Fibroblast of pulmonary artery (primary cell): Measurements from ENCODE around the gene HIVEP3.
A peak's percentile ranks its signal among the peaks of the same experiment; 100 is the strongest.

Experiments used
- DNase-seq: peaks from one replicate; pipeline ENCODE4 v3.0.0-alpha.2; 2010; ENCODE audit warnings: low read depth
- H3K4me3 ChIP-seq: replicated peaks from 2 replicates; pipeline ENCODE4 v1.5.1; 2011; ENCODE audit warnings: low read depth, mild to moderate bottlenecking, control low read depth, low read length, moderate library complexity
- TF ChIP-seq, protein P1 (sequence below): IDR thresholded peaks from 2 replicates; pipeline ENCODE4 v1.5.1; 2011; ENCODE audit warnings: mild to moderate bottlenecking, control low read depth, low read length, inconsistent platforms; ENCODE audit errors: missing control alignments

The HIVEP3 gene

DNA sequence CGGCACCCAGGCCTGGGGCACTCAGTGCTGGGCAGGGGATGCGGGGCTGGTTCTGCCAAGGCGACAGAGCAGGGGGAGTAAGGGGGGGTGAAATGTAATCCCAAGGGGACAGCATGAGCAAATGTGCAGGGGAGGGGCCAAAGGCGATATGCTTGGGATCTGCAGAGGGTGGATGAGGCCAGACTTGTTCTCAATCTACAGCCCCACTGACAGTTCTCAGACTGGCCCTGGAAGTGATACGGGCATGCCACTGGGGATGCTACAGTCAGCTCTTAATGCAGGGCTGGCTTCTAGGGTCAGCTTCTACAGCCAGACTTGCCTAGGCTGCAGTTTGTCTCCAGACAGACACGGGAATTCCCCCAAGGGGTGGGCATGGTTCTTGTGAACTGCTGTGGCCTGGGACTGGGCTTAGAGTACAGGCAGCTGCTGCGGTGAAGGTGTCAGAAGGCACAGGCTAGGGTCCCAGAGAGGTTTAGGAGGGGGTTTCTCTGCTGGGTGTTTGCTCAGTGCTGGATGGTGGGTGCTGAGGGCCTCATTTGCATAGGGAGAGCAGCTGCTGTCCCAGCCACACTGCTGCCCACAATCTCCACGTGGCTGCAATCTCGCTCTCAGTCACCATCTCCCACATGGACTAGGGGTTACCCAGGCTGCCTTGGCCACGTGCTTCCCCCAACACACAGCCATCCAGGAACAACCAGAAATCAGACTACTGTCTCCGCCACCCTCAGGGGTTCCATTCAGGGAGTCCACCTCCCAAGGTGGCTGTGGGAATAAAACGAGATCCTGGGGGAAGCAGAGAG lies 190.1 kb downstream of the HIVEP3 start:
- no peak overlapping the region for H3K4me3 ChIP-seq
- no peak for DNase-seq
- TF ChIP-seq, protein P1, sequence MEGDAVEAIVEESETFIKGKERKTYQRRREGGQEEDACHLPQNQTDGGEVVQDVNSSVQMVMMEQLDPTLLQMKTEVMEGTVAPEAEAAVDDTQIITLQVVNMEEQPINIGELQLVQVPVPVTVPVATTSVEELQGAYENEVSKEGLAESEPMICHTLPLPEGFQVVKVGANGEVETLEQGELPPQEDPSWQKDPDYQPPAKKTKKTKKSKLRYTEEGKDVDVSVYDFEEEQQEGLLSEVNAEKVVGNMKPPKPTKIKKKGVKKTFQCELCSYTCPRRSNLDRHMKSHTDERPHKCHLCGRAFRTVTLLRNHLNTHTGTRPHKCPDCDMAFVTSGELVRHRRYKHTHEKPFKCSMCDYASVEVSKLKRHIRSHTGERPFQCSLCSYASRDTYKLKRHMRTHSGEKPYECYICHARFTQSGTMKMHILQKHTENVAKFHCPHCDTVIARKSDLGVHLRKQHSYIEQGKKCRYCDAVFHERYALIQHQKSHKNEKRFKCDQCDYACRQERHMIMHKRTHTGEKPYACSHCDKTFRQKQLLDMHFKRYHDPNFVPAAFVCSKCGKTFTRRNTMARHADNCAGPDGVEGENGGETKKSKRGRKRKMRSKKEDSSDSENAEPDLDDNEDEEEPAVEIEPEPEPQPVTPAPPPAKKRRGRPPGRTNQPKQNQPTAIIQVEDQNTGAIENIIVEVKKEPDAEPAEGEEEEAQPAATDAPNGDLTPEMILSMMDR, result no peak

DNA sequence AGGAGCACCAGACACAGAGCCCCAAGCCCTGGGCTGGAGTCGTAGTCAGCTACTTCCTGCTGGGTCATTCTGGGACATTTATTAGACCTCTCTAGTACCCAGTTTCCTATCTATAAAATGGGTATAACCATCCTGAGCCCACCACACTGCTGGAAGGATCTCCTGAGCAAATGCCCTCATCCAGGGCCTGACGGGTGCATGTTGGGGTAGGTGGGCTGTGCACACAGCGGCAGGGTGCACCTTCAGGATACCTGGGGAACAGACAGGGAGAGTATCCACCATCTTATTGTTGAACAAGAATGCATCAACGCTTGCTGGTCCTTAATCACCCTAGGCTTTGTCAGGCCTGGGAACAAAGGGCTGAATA lies 191.0 kb downstream of the HIVEP3 start:
- TF ChIP-seq, protein P1, result no peak
- no peak overlapping the region for H3K4me3 ChIP-seq
- DNase-seq, result no peak

DNA sequence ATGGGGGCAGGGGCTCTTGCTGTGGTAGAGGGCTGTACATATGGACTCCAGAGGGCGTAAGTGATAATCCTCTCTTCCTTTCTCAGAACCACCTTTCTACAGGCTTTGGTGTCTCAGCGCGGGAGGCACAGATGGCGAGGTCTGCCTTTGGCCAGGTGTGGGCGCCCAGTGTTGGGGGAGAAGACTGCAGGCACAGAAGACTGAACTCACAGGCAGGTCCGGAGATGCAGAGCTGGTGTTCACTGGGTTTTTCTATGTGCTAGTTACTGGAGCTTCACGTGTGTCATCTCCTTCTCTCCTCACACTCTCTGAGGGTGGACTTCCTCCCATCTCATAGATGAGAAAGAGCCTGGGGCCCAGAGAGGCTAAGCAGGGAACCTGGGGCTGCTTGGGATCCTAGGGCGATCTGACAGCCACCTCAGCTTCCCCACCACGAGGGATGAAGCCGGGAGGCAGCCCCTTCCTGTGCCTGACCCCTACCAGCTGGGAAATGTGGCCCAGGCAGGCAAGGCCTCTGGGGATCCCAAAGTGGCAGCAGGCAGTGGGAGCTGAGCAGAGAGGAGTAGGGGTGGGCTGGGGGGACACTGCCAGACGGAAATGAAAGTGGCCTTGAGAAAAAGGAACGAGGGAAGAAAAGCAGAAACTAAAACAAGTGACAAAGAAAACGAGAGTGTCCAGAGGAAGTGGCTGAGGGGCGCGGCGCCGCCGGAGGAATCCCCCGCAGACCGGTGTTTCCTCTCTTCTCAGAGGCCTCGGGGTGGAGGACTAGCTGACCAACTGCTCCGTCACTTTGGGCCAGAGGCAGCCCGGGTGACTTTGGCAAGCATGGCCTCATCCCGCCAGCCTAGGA lies 191.6 kb downstream of the HIVEP3 start:
- no peak overlapping the region for H3K4me3 ChIP-seq
- DNase-seq, result no peak
- TF ChIP-seq, protein P1, result no peak

DNA sequence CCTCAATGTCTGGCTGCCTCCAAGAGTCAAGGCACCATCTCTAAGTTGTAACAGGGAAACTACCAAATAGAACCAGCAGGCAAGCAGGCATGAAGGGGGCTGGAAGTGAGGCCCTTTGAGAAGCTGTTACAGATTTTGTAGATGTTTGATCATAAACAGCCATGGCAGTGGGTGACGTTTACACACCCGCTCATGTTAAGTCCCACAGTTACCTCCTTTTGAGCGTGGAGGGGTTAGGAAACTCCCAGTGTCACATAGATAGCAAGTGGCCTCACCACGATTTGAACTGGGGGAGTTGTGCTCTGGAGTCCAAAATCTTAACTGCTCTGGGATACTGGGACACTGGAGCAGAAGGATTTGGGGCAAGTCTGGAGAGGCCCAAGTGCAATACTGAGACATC lies 192.4 kb downstream of the HIVEP3 start:
- TF ChIP-seq, protein P1, result no peak
- H3K4me3 ChIP-seq, result no peak overlapping the region
- DNase-seq, result no peak

DNA sequence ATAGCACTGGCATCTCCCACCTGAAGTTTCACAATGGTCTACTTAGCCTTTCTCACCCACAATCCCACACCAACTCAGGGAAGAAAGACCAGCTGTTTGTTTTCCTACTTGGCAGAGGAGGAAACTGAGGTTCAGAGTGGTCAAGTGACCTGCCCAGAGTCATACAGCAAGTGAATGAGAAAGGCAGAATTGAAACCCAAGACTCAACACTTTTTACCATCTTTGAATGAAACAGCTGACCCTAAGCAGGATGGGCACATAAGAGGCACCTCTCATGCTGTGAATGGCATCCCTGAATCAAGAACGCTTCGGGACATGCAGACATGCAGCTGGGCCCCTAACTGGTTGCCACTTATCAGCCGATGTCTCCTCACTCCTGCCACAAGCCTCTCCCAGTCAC lies 193.8 kb downstream of the HIVEP3 start:
- no peak overlapping the region for H3K4me3 ChIP-seq

DNA sequence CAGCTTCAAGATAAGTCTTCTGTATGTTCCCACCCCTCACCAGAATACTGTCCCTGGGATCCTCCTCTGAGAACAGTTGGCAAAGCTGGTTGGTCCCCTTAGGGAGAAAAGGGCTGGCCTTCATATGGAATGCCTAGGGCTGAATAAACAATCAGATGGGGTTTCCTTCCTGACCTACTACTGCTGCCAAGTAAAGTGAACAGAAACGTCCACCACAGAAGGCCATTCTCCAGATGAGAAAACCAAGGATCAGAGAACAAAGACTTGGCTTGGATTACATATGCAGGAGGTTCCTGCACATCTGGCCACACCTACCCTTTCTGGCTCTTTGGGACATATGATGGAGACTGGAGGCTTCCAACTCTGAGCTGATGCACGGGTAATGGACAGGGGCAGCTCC lies 194.5 kb downstream of the HIVEP3 start:
- TF ChIP-seq, protein P1, result no peak
- peak; percentile 30 for DNase-seq
- no peak overlapping the region for H3K4me3 ChIP-seq

More for the DNA sequence above, 193.8 kb downstream of the HIVEP3 start:
- TF ChIP-seq, protein P1, result no peak
- DNase-seq, result no peak

DNA sequence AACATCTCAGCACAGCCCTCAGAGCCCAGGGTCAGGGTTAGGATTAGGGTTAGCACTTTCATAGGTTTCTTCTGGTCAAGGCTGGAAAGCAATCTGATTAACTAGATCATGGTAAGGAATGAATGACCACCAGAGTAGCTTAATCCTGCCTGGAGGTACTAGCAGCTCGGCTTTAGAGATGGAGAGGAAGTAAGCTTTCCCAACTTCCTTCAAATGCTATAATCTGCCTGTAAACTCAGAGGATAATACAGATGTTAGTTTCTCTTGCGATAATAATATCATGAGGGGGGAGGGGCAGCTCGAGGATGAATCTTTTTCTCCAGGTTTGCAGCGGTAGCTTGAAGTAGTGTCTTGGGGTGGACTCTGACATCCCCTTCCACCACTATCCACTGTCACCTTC lies 194.9 kb downstream of the HIVEP3 start:
- H3K4me3 ChIP-seq, result no peak overlapping the region
- DNase-seq, result no peak
- TF ChIP-seq, protein P1, result no peak
